ES-I3 (cell line): ENCODE measurements around the gene TPBGL.

ENCODE experiments used
- H3K36me3 ChIP-seq: 2 replicates; pipeline ENCODE4 v1.6.1; 2013; ENCODE audit warnings: mild to moderate bottlenecking, low read length, control low read depth, moderate library complexity; ENCODE audit not compliant: insufficient read depth
- H3K4me1 ChIP-seq: 2 replicates; pipeline ENCODE4 v1.6.1; 2013; ENCODE audit warnings: mild to moderate bottlenecking, control low read depth, low read length; ENCODE audit not compliant: insufficient read depth
- H3K9ac ChIP-seq: 2 replicates; pipeline ENCODE4 v1.6.1; 2013; ENCODE audit warnings: low read depth, mild to moderate bottlenecking, low read length, moderate library complexity
- H3K9me3 ChIP-seq: 2 replicates; pipeline ENCODE4 v1.6.1; 2013; ENCODE audit warnings: mild to moderate bottlenecking, low read length, moderate library complexity; ENCODE audit not compliant: control insufficient read depth, insufficient read depth

TPBGL gene

GRCh38 chr11:75246671-75247350, 6.2 kb downstream of the TPBGL start:
- 0 out of 2 replicates have a peak, but pooled peaks cover 4% of the 10 kb centered on the region for H3K4me1 ChIP-seq
- no peak overlapping the region for H3K9ac ChIP-seq
- H3K36me3 ChIP-seq = no peaks in the 10 kb centered on the region
- H3K9me3 ChIP-seq = peaks cover 2% of the 10 kb centered on the region; the same call in 1 of the 2 replicates

GRCh38 chr11:75248924-75249256, 8.3 kb downstream of the TPBGL start:
- Histone ChIP-seq H3K36me3 (no peaks in the 10 kb centered on the region), H3K9ac (no peak overlapping the region), H3K9me3 (peaks cover 3% of the 10 kb centered on the region; the same call in 1 of the 2 replicates), H3K4me1 (0 out of 2 replicates have a peak, but pooled peaks cover 4% of the 10 kb centered on the region)

- H3K9me3 ChIP-seq = peaks cover 3% of the 10 kb centered on the region
- 0 out of 2 replicates have a peak, but pooled peaks cover 4% of the 10 kb centered on the region for H3K4me1 ChIP-seq
- H3K9ac ChIP-seq = no peak overlapping the region
- H3K36me3 ChIP-seq = no peaks in the 10 kb centered on the region
These were observed 9.1 kb downstream of the TPBGL start for GRCh38 chr11:75249704-75250103.

- Histone ChIP-seq H3K4me1 (no peaks in the 10 kb centered on the region), H3K9ac (no peak overlapping the region), H3K36me3 (no peaks in the 10 kb centered on the region), H3K9me3 (peaks cover 3% of the 10 kb centered on the region)
These were observed 13.8 kb downstream of the TPBGL start for GRCh38 chr11:75254326-75254725.

- Histone ChIP-seq H3K36me3 (no peaks in the 10 kb centered on the region; the same call in 1 of the 2 replicates), H3K4me1 (peaks cover 2% of the 10 kb centered on the region; the same call in 1 of the 2 replicates), H3K9ac (no peak overlapping the region), H3K9me3 (no peaks in the 10 kb centered on the region)
These were observed 20.0 kb downstream of the TPBGL start for GRCh38 chr11:75260396-75261170.

- Histone ChIP-seq H3K4me1 (peaks cover 2% of the 10 kb centered on the region; the same call in 1 of the 2 replicates), H3K9ac (no peak overlapping the region), H3K9me3 (no peaks in the 10 kb centered on the region), H3K36me3 (no peaks in the 10 kb centered on the region; the same call in 1 of the 2 replicates)
These were observed 21.4 kb downstream of the TPBGL start for GRCh38 chr11:75261902-75262361.

- no peak overlapping the region for H3K9ac ChIP-seq
- no peaks in the 10 kb centered on the region for H3K9me3 ChIP-seq
- H3K4me1 ChIP-seq = peaks cover 2% of the 10 kb centered on the region; the same call in 1 of the 2 replicates
- H3K36me3 ChIP-seq = no peaks in the 10 kb centered on the region; the same call in 1 of the 2 replicates
These were observed 21.9 kb downstream of the TPBGL start for GRCh38 chr11:75262436-75262835.

GRCh38 chr11:75262961-75263852, 22.6 kb downstream of the TPBGL start:
- no peaks in the 10 kb centered on the region; the same call in 1 of the 2 replicates for H3K36me3 ChIP-seq
- H3K9me3 ChIP-seq = no peaks in the 10 kb centered on the region
- peaks cover 2% of the 10 kb centered on the region; the same call in 1 of the 2 replicates for H3K4me1 ChIP-seq
- no peak overlapping the region for H3K9ac ChIP-seq

- H3K9ac ChIP-seq = no peak overlapping the region
- H3K36me3 ChIP-seq = peaks cover 5% of the 10 kb centered on the region
- H3K4me1 ChIP-seq = peaks cover 2% of the 10 kb centered on the region; the same call in 1 of the 2 replicates
- H3K9me3 ChIP-seq = no peaks in the 10 kb centered on the region
These were observed 23.4 kb downstream of the TPBGL start for GRCh38 chr11:75263944-75264349.

GRCh38 chr11:75264356-75264755, 23.8 kb downstream of the TPBGL start:
- Histone ChIP-seq H3K9me3 (no peaks in the 10 kb centered on the region), H3K9ac (no peak overlapping the region), H3K36me3 (peaks cover 5% of the 10 kb centered on the region), H3K4me1 (peaks cover 2% of the 10 kb centered on the region; the same call in 1 of the 2 replicates)

GRCh38 chr11:75264971-75265370, 24.4 kb downstream of the TPBGL start:
- peaks cover 5% of the 10 kb centered on the region for H3K36me3 ChIP-seq
- H3K4me1 ChIP-seq = peaks cover 2% of the 10 kb centered on the region; the same call in 1 of the 2 replicates
- H3K9ac ChIP-seq = no peak overlapping the region
- H3K9me3 ChIP-seq = no peaks in the 10 kb centered on the region

- Histone ChIP-seq H3K9me3 (no peaks in the 10 kb centered on the region), H3K4me1 (no peaks in the 10 kb centered on the region; the same call in 1 of the 2 replicates), H3K9ac (no peak overlapping the region), H3K36me3 (peaks cover 8% of the 10 kb centered on the region)
These were observed 25.4 kb downstream of the TPBGL start for GRCh38 chr11:75265851-75266531.

GRCh38 chr11:75267171-75267970, 26.8 kb downstream of the TPBGL start:
- H3K4me1 ChIP-seq = no peaks in the 10 kb centered on the region; the same call in 1 of the 2 replicates
- no peak overlapping the region for H3K9ac ChIP-seq
- peaks cover 12% of the 10 kb centered on the region for H3K36me3 ChIP-seq

More at GRCh38 chr11:75267171-75267970, 26.8 kb downstream of the TPBGL start:
- no peaks in the 10 kb centered on the region for H3K9me3 ChIP-seq
